HG03378 (cell line): ENCODE data around the gene PTPRN2.
"Not testable (repeated sequence)": the region's sequence is repeated elsewhere in the genome, so short reads cannot be mapped to it uniquely, and the experiment has no call there.

Source experiments
- ATAC-seq: cut with Tn5 transposase; IDR thresholded peaks from one replicate; pipeline ENCODE4 v1.9.1; 2021; ENCODE audit warnings: mild to moderate bottlenecking, moderate library complexity; ENCODE audit not compliant: unreplicated experiment

PTPRN2 gene

GRCh38 chr7:157676456-157677255 is 911.0 kb downstream of the PTPRN2 start:
- no peak for ATAC-seq

- ATAC-seq = no peak
Observed at GRCh38 chr7:157676001-157676400, 911.6 kb downstream of the PTPRN2 start.

- ATAC-seq = no peak
Observed at GRCh38 chr7:157675427-157675927, 912.1 kb downstream of the PTPRN2 start.

- ATAC-seq = no peak
Observed at GRCh38 chr7:157674715-157675426, 912.8 kb downstream of the PTPRN2 start.

GRCh38 chr7:157674027-157674714 is 913.5 kb downstream of the PTPRN2 start:
- ATAC-seq = no peak

GRCh38 chr7:157673573-157673972 is 914.0 kb downstream of the PTPRN2 start:
- ATAC-seq = no peak

- ATAC-seq = no peak
Observed at GRCh38 chr7:157671358-157672255, 916.0 kb downstream of the PTPRN2 start.

GRCh38 chr7:157670490-157671357 is 916.9 kb downstream of the PTPRN2 start:
- no peak for ATAC-seq

- ATAC-seq = no peak
Observed at GRCh38 chr7:157669768-157670351, 917.8 kb downstream of the PTPRN2 start.

- ATAC-seq = no peak
Observed at GRCh38 chr7:157668884-157669767, 918.5 kb downstream of the PTPRN2 start.

- ATAC-seq = no peak
Observed at GRCh38 chr7:157668221-157668883, 919.3 kb downstream of the PTPRN2 start.

GRCh38 chr7:157667731-157668130 is 919.9 kb downstream of the PTPRN2 start:
- no peak for ATAC-seq

GRCh38 chr7:157667261-157667660 is 920.4 kb downstream of the PTPRN2 start:
- no peak for ATAC-seq

- no peak for ATAC-seq
Observed at GRCh38 chr7:157666530-157667040, 921.0 kb downstream of the PTPRN2 start.

- ATAC-seq = not testable (repeated sequence)
Observed at GRCh38 chr7:157665634-157665988, 922.0 kb downstream of the PTPRN2 start.

GRCh38 chr7:157664871-157665633 is 922.6 kb downstream of the PTPRN2 start:
- no peak for ATAC-seq

- no peak for ATAC-seq
Observed at GRCh38 chr7:157664034-157664433, 923.6 kb downstream of the PTPRN2 start.
